ENCODE data around the gene CNGA3. TPM values are rescaled to one million over a fixed set of nuclear protein-coding genes. Genes with fewer than 3 reads are reported as not detected.
"Not testable (repeated sequence)": the region's sequence is repeated elsewhere in the genome, so short reads cannot be mapped to it uniquely, and the experiment has no call there.

Gene CNGA3
- total RNA-seq, 1 experiment from 2014 or later, result not detected

GRCh38 chr2:98396745-98397355 is 50.6 kb downstream of the CNGA3 start:
- no peak for DNase-seq (ENCODE audit: low spot score)

- no peak for DNase-seq (ENCODE audit: low spot score)
These were observed 52.9 kb downstream of the CNGA3 start for GRCh38 chr2:98399140-98399539.

GRCh38 chr2:98403878-98404277 is 57.6 kb downstream of the CNGA3 start:
- no peak for DNase-seq (ENCODE audit: low spot score)

- no peak for DNase-seq (ENCODE audit: low spot score)
These were observed 58.4 kb downstream of the CNGA3 start for GRCh38 chr2:98404556-98405250.

GRCh38 chr2:98405301-98405700 is 59.0 kb downstream of the CNGA3 start:
- DNase-seq (ENCODE audit: low spot score), result no peak

- no peak for DNase-seq (ENCODE audit: low spot score)
These were observed 61.9 kb downstream of the CNGA3 start for GRCh38 chr2:98408155-98408554.

- peak; percentile 89 for DNase-seq (ENCODE audit: low spot score)
These were observed 66.6 kb downstream of the CNGA3 start for GRCh38 chr2:98412751-98413458.

- not testable (repeated sequence) for DNase-seq (ENCODE audit: low spot score)
These were observed 68.0 kb downstream of the CNGA3 start for GRCh38 chr2:98414246-98414645.

GRCh38 chr2:98415719-98416248 is 69.5 kb downstream of the CNGA3 start:
- DNase-seq (ENCODE audit: low spot score), result not testable (repeated sequence)

GRCh38 chr2:98416383-98417159 is 70.3 kb downstream of the CNGA3 start:
- DNase-seq (ENCODE audit: low spot score), result no peak

GRCh38 chr2:98419544-98419943 is 73.3 kb downstream of the CNGA3 start:
- DNase-seq (ENCODE audit: low spot score), result no peak

- DNase-seq (ENCODE audit: low spot score), result no peak
These were observed 73.9 kb downstream of the CNGA3 start for GRCh38 chr2:98419977-98420725.

GRCh38 chr2:98422449-98422848 is 76.2 kb downstream of the CNGA3 start:
- DNase-seq (ENCODE audit: low spot score), result no peak

GRCh38 chr2:98426771-98427170 is 80.5 kb downstream of the CNGA3 start:
- DNase-seq (ENCODE audit: low spot score), result no peak

GRCh38 chr2:98432145-98432544 is 85.9 kb downstream of the CNGA3 start:
- no peak for DNase-seq (ENCODE audit: low spot score)

GRCh38 chr2:98433363-98433964 is 87.2 kb downstream of the CNGA3 start:
- no peak for DNase-seq (ENCODE audit: low spot score)

GRCh38 chr2:98434492-98434891 is 88.2 kb downstream of the CNGA3 start:
- DNase-seq (ENCODE audit: low spot score), result no peak

- peak; percentile 29 for DNase-seq (ENCODE audit: low spot score)
These were observed 89.4 kb downstream of the CNGA3 start for GRCh38 chr2:98435670-98436069.

GRCh38 chr2:98436734-98437133 is 90.5 kb downstream of the CNGA3 start:
- no peak for DNase-seq (ENCODE audit: low spot score)

All from HT-29 (cell line).